Bronchial epithelial cell (primary cell): ENCODE measurements around the gene MRPL51. TPM values are rescaled to one million over a fixed set of nuclear protein-coding genes. Genes with fewer than 3 reads are reported as not detected.
A peak's percentile ranks its signal among the peaks of the same experiment; 100 is the strongest.

Source experiments
- DNase-seq: peaks from one replicate; pipeline ENCODE4 v3.0.0-alpha.2; 2010; ENCODE audit warnings: low read depth
- FAIRE-seq: peaks from 2 replicates; lab custom pipeline; 2011; peaks lifted over from hg19 to GRCh38; lab: Jason Lieb, UNC
- H3K27me3 ChIP-seq: 2 replicates; pipeline ENCODE4 v1.5.1; 2011; ENCODE audit warnings: low read length; ENCODE audit not compliant: control insufficient read depth, insufficient read depth
- H3K36me3 ChIP-seq: 2 replicates; pipeline ENCODE4 v1.5.1; 2011; ENCODE audit warnings: low read length; ENCODE audit not compliant: control insufficient read depth, insufficient read depth
- H3K4me3 ChIP-seq: 2 replicates; pipeline ENCODE4 v1.5.1; 2011; ENCODE audit warnings: mild to moderate bottlenecking, low read depth, low read length, control low read depth
- CTCF ChIP-seq: IDR thresholded peaks from 2 replicates; pipeline ENCODE4 v1.5.1; 2011; ENCODE audit warnings: mild to moderate bottlenecking, moderate library complexity, low read length, control low read depth, inconsistent platforms; ENCODE audit not compliant: insufficient read depth, severe bottlenecking
- total RNA-seq: library from RNA; depleted of rRNA; stranded (reverse); fragments of >200 nt; gene quantifications from 2 replicates; pipeline ENCODE4 v1.2.1, GENCODE V29; 2014

MRPL51 gene
- 61.1 and 102 TPM in 2 replicates for total RNA-seq

- DNase-seq (peak; percentile 83), FAIRE-seq (no peak)
- Histone ChIP-seq H3K36me3 (peaks cover 3% of the 10 kb centered on the region), H3K4me3 (peak within 1 kb of the TSS; percentile 59), H3K27me3 (no peaks in the 10 kb centered on the region)
- TF ChIP-seq CTCF = no peak
Measured at GRCh38 chr12:6492838-6493496, at the start of gene MRPL51. TSS of gene MRPL51 (minus strand) at chr12:6493262. CDS start at chr12:6493136, 126 bp downstream.

- no peak for TF ChIP-seq CTCF
- DNase-seq (no peak), FAIRE-seq (no peak)
- no peaks in the 10 kb centered on the region for H3K27me3 ChIP-seq
- H3K36me3 ChIP-seq = peaks cover 7% of the 10 kb centered on the region
- H3K4me3 ChIP-seq = no peak overlapping the region
Measured at GRCh38 chr12:6542209-6543009, 49.3 kb upstream of the MRPL51 start.

GRCh38 chr12:6541371-6542165 is 48.5 kb upstream of the MRPL51 start:
- DNase-seq (no peak), FAIRE-seq (no peak)
- Histone ChIP-seq H3K27me3 (no peaks in the 10 kb centered on the region), H3K4me3 (no peak overlapping the region), H3K36me3 (peaks cover 14% of the 10 kb centered on the region)
- no peak for TF ChIP-seq CTCF

GRCh38 chr12:6540181-6540877 is 47.3 kb upstream of the MRPL51 start:
- no peak for TF ChIP-seq CTCF
- H3K27me3 ChIP-seq = no peaks in the 10 kb centered on the region
- DNase-seq = peak; percentile 94
- H3K4me3 ChIP-seq = no peak overlapping the region
- no peak for FAIRE-seq
- H3K36me3 ChIP-seq = peaks cover 24% of the 10 kb centered on the region

- Histone ChIP-seq H3K27me3 (no peaks in the 10 kb centered on the region), H3K36me3 (peaks cover 28% of the 10 kb centered on the region), H3K4me3 (no peak overlapping the region)
- FAIRE-seq = no peak
- DNase-seq = no peak
- TF ChIP-seq CTCF = no peak
Measured at GRCh38 chr12:6539707-6540134, 46.7 kb upstream of the MRPL51 start.
